Osteoblast (primary cell): ENCODE data around the gene PKDCC. TPM values are rescaled to one million over a fixed set of nuclear protein-coding genes. Genes with fewer than 3 reads are reported as not detected.
A peak's percentile ranks its signal among the peaks of the same experiment; 100 is the strongest.
"Not testable (repeated sequence)": the region's sequence is repeated elsewhere in the genome, so short reads cannot be mapped to it uniquely, and the experiment has no call there.

Source experiments
- DNase-seq: peaks from one replicate; pipeline ENCODE4 v3.0.0; 2011; ENCODE audit warnings: low spot score, mixed read lengths; ENCODE audit not compliant: insufficient read length; ENCODE audit errors: missing footprints
- H2AFZ ChIP-seq: 2 replicates; pipeline ENCODE4 v1.6.0; 2011; ENCODE audit warnings: mild to moderate bottlenecking, low read length
- H3K27ac ChIP-seq: 2 replicates; pipeline ENCODE4 v1.5.1; 2011; ENCODE audit warnings: mild to moderate bottlenecking, low read depth, low read length, moderate library complexity
- H3K27me3 ChIP-seq: 2 replicates; pipeline ENCODE4 v1.6.0; 2012; ENCODE audit warnings: mild to moderate bottlenecking, control low read depth, inconsistent platforms, low read length, moderate library complexity; ENCODE audit not compliant: insufficient read depth
- H3K36me3 ChIP-seq: 2 replicates; pipeline ENCODE4 v1.5.1; 2011; ENCODE audit warnings: mild to moderate bottlenecking, low read length, control low read depth, moderate library complexity; ENCODE audit not compliant: insufficient read depth
- H3K4me1 ChIP-seq: 2 replicates; pipeline ENCODE4 v1.5.1; 2011; ENCODE audit warnings: mild to moderate bottlenecking, low read length, control low read depth, moderate library complexity; ENCODE audit not compliant: insufficient read depth
- H3K4me2 ChIP-seq: 2 replicates; pipeline ENCODE4 v1.6.0; 2011; ENCODE audit warnings: mild to moderate bottlenecking, low read length; ENCODE audit not compliant: insufficient read depth
- H3K4me3 ChIP-seq: fragments of 200-600 bp; sonication (generic); 3 replicates; pipeline ENCODE4 v1.5.1; 2012; ENCODE audit warnings: mild to moderate bottlenecking, low read length, inconsistent platforms; ENCODE audit not compliant: insufficient read depth
- H3K79me2 ChIP-seq: 2 replicates; pipeline ENCODE4 v1.6.0; 2012; ENCODE audit warnings: mild to moderate bottlenecking, low read length, control low read depth, inconsistent platforms; ENCODE audit not compliant: insufficient read depth
- H3K9me3 ChIP-seq: 2 replicates; pipeline ENCODE4 v1.5.1; 2011; ENCODE audit warnings: low read depth, low read length, control low read depth
- H4K20me1 ChIP-seq: 2 replicates; pipeline ENCODE4 v1.6.0; 2012; ENCODE audit warnings: mild to moderate bottlenecking, low read length, control low read depth; ENCODE audit not compliant: insufficient read depth
- total RNA-seq: library from RNA; depleted of rRNA; stranded (reverse); fragments of >200 nt; gene quantifications from 2 replicates; pipeline ENCODE4 v1.2.3, GENCODE V29; 2012
- TF ChIP-seq, protein P1 (sequence below): IDR thresholded peaks from 2 replicates; pipeline ENCODE4 v1.5.1; 2011; ENCODE audit warnings: mild to moderate bottlenecking, low read depth, low read length, moderate library complexity; ENCODE audit errors: extremely low read depth

Gene PKDCC
- total RNA-seq, 1 donor = 4.0 TPM

DNA sequence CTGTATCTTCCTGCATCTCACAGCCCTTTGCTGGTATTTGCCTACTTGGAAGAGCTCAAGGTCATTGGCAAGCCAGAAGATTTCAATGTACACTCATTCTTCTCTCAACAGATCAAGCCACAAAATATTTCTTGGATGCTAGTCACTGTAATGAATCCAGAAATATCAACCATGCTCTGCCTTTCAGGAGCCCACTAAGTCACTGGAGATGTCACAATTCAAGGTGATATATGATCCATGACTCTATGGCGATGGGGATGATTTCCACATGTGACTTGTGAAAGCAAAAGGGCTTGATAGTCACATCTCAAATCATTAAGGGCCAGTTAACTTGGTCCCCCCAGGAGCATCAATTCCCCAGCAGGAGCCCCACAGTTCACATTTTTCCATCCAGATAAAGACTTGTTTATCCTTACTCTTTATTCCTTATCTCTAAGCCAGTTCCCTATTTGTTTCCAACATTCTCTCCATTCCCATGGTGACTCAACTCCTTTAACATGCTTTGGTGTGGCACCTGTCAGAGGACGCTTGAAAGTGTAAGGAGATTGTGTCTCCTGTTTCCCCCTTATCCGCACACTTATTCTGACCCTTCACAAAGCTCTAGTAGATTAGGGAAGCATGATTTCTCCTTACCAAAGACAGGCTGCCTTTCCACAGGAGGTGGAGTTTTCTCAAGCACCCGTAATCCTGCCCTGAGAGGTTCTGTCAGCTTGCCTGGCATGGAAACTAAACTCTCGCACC, 15.8 kb downstream of the PKDCC start:
- Histone ChIP-seq H3K27ac (peak overlapping the region; percentile 72), H3K4me2 (peak overlapping the region; percentile 51), H3K4me3 (no peak overlapping the region), H2AFZ (no peak overlapping the region), H3K4me1 (peaks cover 20% of the 10 kb centered on the region), H3K9me3 (no peaks in the 10 kb centered on the region), H3K36me3 (no peaks in the 10 kb centered on the region), H3K27me3 (peaks cover 15% of the 10 kb centered on the region), H4K20me1 (no peaks in the 10 kb centered on the region), H3K79me2 (no peaks in the 10 kb centered on the region)
- peak; percentile 80 for DNase-seq
- TF ChIP-seq, protein P1, sequence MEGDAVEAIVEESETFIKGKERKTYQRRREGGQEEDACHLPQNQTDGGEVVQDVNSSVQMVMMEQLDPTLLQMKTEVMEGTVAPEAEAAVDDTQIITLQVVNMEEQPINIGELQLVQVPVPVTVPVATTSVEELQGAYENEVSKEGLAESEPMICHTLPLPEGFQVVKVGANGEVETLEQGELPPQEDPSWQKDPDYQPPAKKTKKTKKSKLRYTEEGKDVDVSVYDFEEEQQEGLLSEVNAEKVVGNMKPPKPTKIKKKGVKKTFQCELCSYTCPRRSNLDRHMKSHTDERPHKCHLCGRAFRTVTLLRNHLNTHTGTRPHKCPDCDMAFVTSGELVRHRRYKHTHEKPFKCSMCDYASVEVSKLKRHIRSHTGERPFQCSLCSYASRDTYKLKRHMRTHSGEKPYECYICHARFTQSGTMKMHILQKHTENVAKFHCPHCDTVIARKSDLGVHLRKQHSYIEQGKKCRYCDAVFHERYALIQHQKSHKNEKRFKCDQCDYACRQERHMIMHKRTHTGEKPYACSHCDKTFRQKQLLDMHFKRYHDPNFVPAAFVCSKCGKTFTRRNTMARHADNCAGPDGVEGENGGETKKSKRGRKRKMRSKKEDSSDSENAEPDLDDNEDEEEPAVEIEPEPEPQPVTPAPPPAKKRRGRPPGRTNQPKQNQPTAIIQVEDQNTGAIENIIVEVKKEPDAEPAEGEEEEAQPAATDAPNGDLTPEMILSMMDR = no peak

DNA sequence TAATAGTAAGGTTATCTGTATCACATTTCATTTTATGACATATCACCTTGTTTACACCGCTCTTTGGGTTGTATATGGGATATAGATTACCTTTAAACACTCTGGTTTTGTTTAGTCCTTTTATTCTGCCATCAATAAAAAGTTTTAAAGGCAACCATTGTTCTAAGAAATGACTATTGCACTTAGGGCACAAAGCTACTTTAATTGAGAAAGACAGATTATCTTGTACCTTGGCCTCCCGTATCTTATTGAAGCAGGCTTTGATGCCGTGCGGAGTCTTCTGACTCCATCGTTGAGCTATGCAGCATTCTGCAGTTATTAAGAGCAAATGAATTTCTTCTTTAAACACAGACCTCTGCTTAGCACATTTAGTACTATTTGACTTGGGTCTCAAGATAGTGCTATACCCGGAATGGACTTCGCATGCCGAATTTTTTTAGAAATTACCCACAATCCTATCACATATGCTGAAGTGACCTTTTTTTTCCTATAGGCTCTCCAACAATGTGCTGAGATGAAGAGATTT, 16.7 kb downstream of the PKDCC start:
- H3K27ac ChIP-seq = peak overlapping the region; percentile 72
- no peak overlapping the region for H3K4me3 ChIP-seq
- H4K20me1 ChIP-seq = no peaks in the 10 kb centered on the region
- peaks cover 24% of the 10 kb centered on the region for H3K27me3 ChIP-seq
- H3K4me2 ChIP-seq = no peak overlapping the region
- H3K4me1 ChIP-seq = peaks cover 20% of the 10 kb centered on the region
- TF ChIP-seq, protein P1 = no peak
- no peaks in the 10 kb centered on the region for H3K79me2 ChIP-seq
- H3K36me3 ChIP-seq = no peaks in the 10 kb centered on the region
- H2AFZ ChIP-seq = no peak overlapping the region
- no peak for DNase-seq
- no peaks in the 10 kb centered on the region for H3K9me3 ChIP-seq

GRCh38 chr2:42065753-42066152, 17.9 kb downstream of the PKDCC start:
- Histone ChIP-seq H3K27me3 (peaks cover 32% of the 10 kb centered on the region), H3K4me1 (peaks cover 20% of the 10 kb centered on the region)
- DNase-seq, H3K79me2 ChIP-seq, H2AFZ ChIP-seq, H4K20me1 ChIP-seq, H3K4me3 ChIP-seq, H3K4me2 ChIP-seq, H3K27ac ChIP-seq, H3K9me3 ChIP-seq, H3K36me3 ChIP-seq: not testable (repeated sequence)

DNA sequence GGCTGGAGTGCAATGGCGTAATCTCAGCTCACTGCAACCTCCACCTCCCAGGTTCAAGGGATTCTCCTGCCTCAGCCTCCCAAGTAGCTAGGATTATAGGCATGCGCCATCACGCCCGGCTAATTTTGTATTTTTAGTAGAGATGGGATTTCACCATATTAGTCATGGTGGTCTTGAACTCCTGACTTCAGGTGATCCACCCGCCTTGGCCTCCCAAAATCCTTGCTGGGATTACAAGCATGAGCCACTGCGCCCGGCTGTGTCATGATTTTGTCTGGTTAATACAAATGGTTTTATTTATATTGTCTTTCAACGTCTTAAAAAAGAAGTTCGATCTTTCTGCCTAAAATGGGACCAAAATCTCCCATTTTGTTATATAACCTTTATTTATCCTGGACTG, 19.2 kb downstream of the PKDCC start:
- not testable (repeated sequence) for H2AFZ ChIP-seq, H3K9me3 ChIP-seq, DNase-seq, H3K79me2 ChIP-seq, H3K36me3 ChIP-seq, H3K4me3 ChIP-seq, H4K20me1 ChIP-seq, H3K4me2 ChIP-seq, H3K27ac ChIP-seq
- Histone ChIP-seq H3K4me1 (peaks cover 20% of the 10 kb centered on the region), H3K27me3 (peaks cover 32% of the 10 kb centered on the region)

GRCh38 chr2:42067521-42067920, 19.7 kb downstream of the PKDCC start:
- TF ChIP-seq, protein P1 = no peak
- no peaks in the 10 kb centered on the region for H4K20me1 ChIP-seq
- no peak for DNase-seq
- H3K9me3 ChIP-seq = no peaks in the 10 kb centered on the region
- H3K79me2 ChIP-seq = no peaks in the 10 kb centered on the region
- H3K27ac ChIP-seq = no peak overlapping the region
- no peak overlapping the region for H3K4me3 ChIP-seq
- no peak overlapping the region for H3K4me2 ChIP-seq
- peaks cover 20% of the 10 kb centered on the region for H3K4me1 ChIP-seq
- no peaks in the 10 kb centered on the region for H3K36me3 ChIP-seq
- H2AFZ ChIP-seq = no peak overlapping the region
- peaks cover 32% of the 10 kb centered on the region for H3K27me3 ChIP-seq
